Naive thymus-derived CD4-positive, alpha-beta T cell (primary cell): ENCODE measurements around the gene CDK14. TPM values are rescaled to one million over a fixed set of nuclear protein-coding genes. Genes with fewer than 3 reads are reported as not detected.
"Not testable (repeated sequence)": the region's sequence is repeated elsewhere in the genome, so short reads cannot be mapped to it uniquely, and the experiment has no call there.

Experiments
- ATAC-seq: fragments of 150-1000 bp; cut with Tn5 transposase; 2 replicates; pipeline ENCODE4 v1.10.0; 2021; ENCODE audit warnings: mild to moderate bottlenecking, moderate library complexity
- CTCF ChIA-PET: fragments of 350-600 bp; sonication (Branson Sonifier 250); formaldehyde crosslinking; loops from one replicate; lab custom pipeline; 2021; ENCODE audit warnings: antibody characterized with exemption; lab: Charles Lee
- POLR2A ChIA-PET: fragments of 350-600 bp; sonication (Branson Sonifier 250); formaldehyde crosslinking; loops from one replicate; lab custom pipeline; 2021; ENCODE audit warnings: antibody characterized with exemption, inconsistent platforms; lab: Charles Lee
- DNase-seq, 9 donors: peaks; one replicate each; pipeline versions ENCODE4 v3.0.0 to v3.0.0-alpha.2; 2020 to 2022; ENCODE audit warnings: mixed read lengths in 1 of 9
- H3K27ac ChIP-seq: one replicate; pipeline ENCODE4 v1.7.0; 2013; ENCODE audit warnings: mild to moderate bottlenecking, low read depth, low read length, moderate library complexity
- H3K27me3 ChIP-seq, 2 donors: one replicate each; pipeline ENCODE4 v1.7.0; 2013; ENCODE audit warnings: low read length in 2 of 2, mild to moderate bottlenecking in 2 of 2, moderate library complexity in 2 of 2; ENCODE audit not compliant: control insufficient read depth in 2 of 2, insufficient read depth in 2 of 2
- H3K36me3 ChIP-seq, 3 experiments: 1 replicate in 2 of 3; 2 replicates in 1 of 3; pipeline ENCODE4 v1.7.0; 2013; ENCODE audit warnings: low read length in 3 of 3, mild to moderate bottlenecking in 3 of 3, moderate library complexity in 1 of 3; ENCODE audit not compliant: insufficient read depth in 3 of 3, control insufficient read depth in 2 of 3
- H3K4me1 ChIP-seq, 2 donors: one replicate each; pipeline ENCODE4 v1.7.0; 2013; ENCODE audit warnings: low read length in 2 of 2, mild to moderate bottlenecking in 2 of 2, moderate library complexity in 1 of 2; ENCODE audit not compliant: control insufficient read depth in 2 of 2, insufficient read depth in 2 of 2
- H3K4me3 ChIP-seq: 2 replicates; pipeline ENCODE4 v1.7.0; 2013; ENCODE audit warnings: mild to moderate bottlenecking, low read length
- H3K9me3 ChIP-seq, 3 experiments: 1 replicate in 2 of 3; 2 replicates in 1 of 3; pipeline ENCODE4 v1.7.0; 2013; ENCODE audit warnings: low read length in 3 of 3; ENCODE audit not compliant: control insufficient read depth in 2 of 3
- H3K27ac Mint-ChIP-seq, 9 donors: one replicate each; pipeline ENCODE4 v1.8.0; 2020 to 2022; ENCODE audit warnings: mixed read lengths in 9 of 9, mild to moderate bottlenecking in 8 of 9, moderate library complexity in 5 of 9, inconsistent platforms in 2 of 9
- H3K27me3 Mint-ChIP-seq, 5 donors: one replicate each; pipeline ENCODE4 v1.8.0; 2021 to 2022; ENCODE audit warnings: mixed read lengths in 5 of 5, mild to moderate bottlenecking in 1 of 5
- H3K36me3 Mint-ChIP-seq, 5 donors: one replicate each; pipeline ENCODE4 v1.8.0; 2020 to 2022; ENCODE audit warnings: mixed read lengths in 5 of 5, mild to moderate bottlenecking in 3 of 5, inconsistent platforms in 1 of 5
- H3K4me1 Mint-ChIP-seq, 7 donors: one replicate each; pipeline ENCODE4 v1.8.0; 2020 to 2022; ENCODE audit warnings: mixed read lengths in 7 of 7, mild to moderate bottlenecking in 3 of 7, inconsistent platforms in 1 of 7
- H3K4me3 Mint-ChIP-seq, 10 donors: one replicate each; pipeline ENCODE4 v1.8.0; 2020 to 2022; ENCODE audit warnings: mild to moderate bottlenecking in 10 of 10, mixed read lengths in 10 of 10, moderate library complexity in 6 of 10, inconsistent platforms in 2 of 10
- H3K9me3 Mint-ChIP-seq, 11 donors: one replicate each; pipeline ENCODE4 v1.8.0; 2020 to 2022; ENCODE audit warnings: mixed read lengths in 11 of 11, mild to moderate bottlenecking in 4 of 11, inconsistent platforms in 1 of 11, moderate library complexity in 1 of 11
- intact Hi-C, 2 donors: fragments of 100-400 bp; cut with micrococcal nuclease; formaldehyde crosslinking; loops; one replicate each; pipeline ENCODE4 v1.15.1; 2023
- polyA plus RNA-seq, 2 donors: library from polyadenylated mRNA; unstranded; fragments of 300-500 nt; fragmentation: Illumina TruSeq; gene quantifications; one replicate each; pipeline ENCODE4 v1.2.3, GENCODE V29; 2021
- total RNA-seq, 6 experiments: library from RNA in 5 of 6; stranded (reverse) in 5 of 6; gene quantifications; 1 replicate in 5 of 6; 2 replicates in 1 of 6; pipeline ENCODE4 v1.2.3 and lab custom pipeline; 2021 to 2026

The CDK14 gene
- total and polyA plus RNA-seq, 7 experiments from 2014 or later: 0.05 to 9.9 (median 0.72) TPM; not detected in 1

GRCh38 chr7:90791596-90791995 lies 195.5 kb downstream of the CDK14 start:
- Mint-ChIP-seq H3K27me3 (no peaks in the 10 kb centered on the region), H3K27ac (no peak overlapping the region), H3K4me3 (no peak overlapping the region), H3K9me3 (peaks cover 4 to 34% (median 20%) of the 10 kb centered on the region in 11 donors), H3K36me3 (peaks cover 0 to 4% (median 0%) of the 10 kb centered on the region in 5 donors), H3K4me1 (no peaks in the 10 kb centered on the region)
- Histone ChIP-seq H3K27ac (no peak overlapping the region), H3K4me1 (no peaks in the 10 kb centered on the region), H3K4me3 (no peak overlapping the region), H3K27me3 (no peaks in the 10 kb centered on the region), H3K36me3 (no peaks in the 10 kb centered on the region), H3K9me3 (no peaks in the 10 kb centered on the region)
- POLR2A ChIA-PET: no interaction called here
- intact Hi-C loops: no loop called here
- ATAC-seq: no peak
- DNase-seq: no peak
- CTCF ChIA-PET: no interaction called here

GRCh38 chr7:90792301-90792700 lies 196.2 kb downstream of the CDK14 start:
- no peak for ATAC-seq
- POLR2A ChIA-PET: no interaction called here
- CTCF ChIA-PET: no interaction called here

GRCh38 chr7:90794234-90794633 lies 198.1 kb downstream of the CDK14 start:
- H3K27ac ChIP-seq, H3K4me1 Mint-ChIP-seq, intact Hi-C loops, H3K27me3 ChIP-seq, POLR2A ChIA-PET, H3K27me3 Mint-ChIP-seq, DNase-seq, H3K27ac Mint-ChIP-seq, ATAC-seq, CTCF ChIA-PET, H3K9me3 ChIP-seq, H3K36me3 Mint-ChIP-seq, H3K36me3 ChIP-seq, H3K4me3 ChIP-seq, H3K4me3 Mint-ChIP-seq, H3K4me1 ChIP-seq: not testable (repeated sequence)
- H3K9me3 Mint-ChIP-seq: peaks cover 6 to 35% (median 21%) of the 10 kb centered on the region in 11 donors

More at GRCh38 chr7:90792301-90792700, 196.2 kb downstream of the CDK14 start:
- no peaks in the 10 kb centered on the region for H3K9me3 ChIP-seq
- no peaks in the 10 kb centered on the region for H3K27me3 ChIP-seq
- Mint-ChIP-seq H3K27ac (no peak overlapping the region), H3K36me3 (peaks cover 0 to 4% (median 0%) of the 10 kb centered on the region in 5 donors), H3K27me3 (no peaks in the 10 kb centered on the region), H3K9me3 (peaks cover 6 to 34% (median 21%) of the 10 kb centered on the region in 11 donors), H3K4me1 (no peaks in the 10 kb centered on the region), H3K4me3 (no peak overlapping the region)
- no peak overlapping the region for H3K4me3 ChIP-seq
- H3K27ac ChIP-seq: no peak overlapping the region
- intact Hi-C loops: no loop called here
- no peaks in the 10 kb centered on the region for H3K36me3 ChIP-seq
- no peak for DNase-seq
- H3K4me1 ChIP-seq: no peaks in the 10 kb centered on the region

GRCh38 chr7:90797596-90797995 lies 201.5 kb downstream of the CDK14 start:
- CTCF ChIA-PET: no interaction called here
- H3K36me3 Mint-ChIP-seq: peaks cover 0 to 4% (median 0%) of the 10 kb centered on the region in 5 donors
- no peaks in the 10 kb centered on the region for H3K27me3 Mint-ChIP-seq

GRCh38 chr7:90804370-90804769 lies 208.2 kb downstream of the CDK14 start:
- Histone ChIP-seq H3K27me3 (no peaks in the 10 kb centered on the region), H3K27ac (no peak overlapping the region), H3K4me1 (no peaks in the 10 kb centered on the region), H3K36me3 (no peaks in the 10 kb centered on the region), H3K9me3 (no peaks in the 10 kb centered on the region), H3K4me3 (no peak overlapping the region)
- H3K36me3 Mint-ChIP-seq: no peaks in the 10 kb centered on the region
- ATAC-seq: no peak
- H3K4me1 Mint-ChIP-seq: no peaks in the 10 kb centered on the region
- CTCF ChIA-PET: no interaction called here
- H3K27ac Mint-ChIP-seq: no peak overlapping the region
- H3K27me3 Mint-ChIP-seq: no peaks in the 10 kb centered on the region
- H3K4me3 Mint-ChIP-seq: no peak overlapping the region
- DNase-seq: no peak
- peaks cover 0 to 13% (median 5%) of the 10 kb centered on the region in 11 donors for H3K9me3 Mint-ChIP-seq
- intact Hi-C loops: no loop called here
- POLR2A ChIA-PET: no interaction called here

More at GRCh38 chr7:90797596-90797995, 201.5 kb downstream of the CDK14 start:
- ATAC-seq (no peak), DNase-seq (no peak)
- Histone ChIP-seq H3K4me3 (no peak overlapping the region), H3K27me3 (no peaks in the 10 kb centered on the region), H3K9me3 (no peaks in the 10 kb centered on the region), H3K27ac (no peak overlapping the region), H3K4me1 (no peaks in the 10 kb centered on the region), H3K36me3 (no peaks in the 10 kb centered on the region)
- H3K4me1 Mint-ChIP-seq: no peaks in the 10 kb centered on the region
- peaks cover 6 to 35% (median 17%) of the 10 kb centered on the region in 11 donors for H3K9me3 Mint-ChIP-seq
- no peak overlapping the region for H3K4me3 Mint-ChIP-seq
- POLR2A ChIA-PET: no interaction called here
- intact Hi-C loops: no loop called here
- H3K27ac Mint-ChIP-seq: no peak overlapping the region

GRCh38 chr7:90815552-90815951 lies 219.4 kb downstream of the CDK14 start:
- H3K4me3 Mint-ChIP-seq, H3K36me3 Mint-ChIP-seq, H3K27me3 ChIP-seq, H3K27ac Mint-ChIP-seq, H3K4me3 ChIP-seq, DNase-seq, intact Hi-C loops, H3K4me1 ChIP-seq, ATAC-seq, CTCF ChIA-PET, POLR2A ChIA-PET, H3K9me3 ChIP-seq, H3K36me3 ChIP-seq, H3K27me3 Mint-ChIP-seq, H3K27ac ChIP-seq, H3K4me1 Mint-ChIP-seq: not testable (repeated sequence)
- peaks cover 0 to 12% (median 4%) of the 10 kb centered on the region in 11 donors for H3K9me3 Mint-ChIP-seq

GRCh38 chr7:90816511-90817142 lies 220.5 kb downstream of the CDK14 start:
- peaks cover 0 to 4% (median 0%) of the 10 kb centered on the region in 7 donors for H3K4me1 Mint-ChIP-seq
- ChIA-PET POLR2A (no interaction called here), CTCF (no interaction called here)
- Histone ChIP-seq H3K27ac (no peak overlapping the region), H3K36me3 (no peaks in the 10 kb centered on the region), H3K9me3 (no peaks in the 10 kb centered on the region), H3K4me3 (no peak overlapping the region), H3K4me1 (no peaks in the 10 kb centered on the region), H3K27me3 (no peaks in the 10 kb centered on the region)
- no peak for DNase-seq
- no peak overlapping the region for H3K27ac Mint-ChIP-seq
- intact Hi-C loops: no loop called here
- no peaks in the 10 kb centered on the region for H3K36me3 Mint-ChIP-seq
- peak; percentile 29 for ATAC-seq
- H3K27me3 Mint-ChIP-seq: no peaks in the 10 kb centered on the region
- no peak overlapping the region for H3K4me3 Mint-ChIP-seq
- peaks cover 0 to 13% (median 4%) of the 10 kb centered on the region in 11 donors for H3K9me3 Mint-ChIP-seq
